ENCODE results near the gene BCAS4.

BCAS4 gene

GRCh38 chr20:50819349-50819748, 24.5 kb downstream of the BCAS4 start:
- Histone ChIP-seq H4K20me1 (ENCODE audit: control insufficient read depth, insufficient read depth, low read depth, low read length) (no peaks in the 10 kb centered on the region), H3K36me3 (ENCODE audit: control insufficient read depth, low read length) (peaks cover 66% of the 10 kb centered on the region), H3K9me3 (ENCODE audit: control insufficient read depth, insufficient read depth, low read length) (no peaks in the 10 kb centered on the region), H3K4me3 (ENCODE audit: low read length) (peak overlapping the region; percentile 56), H3K4me2 (ENCODE audit: low read length) (peak overlapping the region; percentile 72), H3F3A (ENCODE audit: control insufficient read depth, insufficient read depth) (peaks cover 51% of the 10 kb centered on the region), H3K27ac (ENCODE audit: low read depth, low read length) (peak overlapping the region; percentile 95), H3K4me1 (ENCODE audit: control insufficient read depth, low read length) (peaks cover 89% of the 10 kb centered on the region), H3K9me2 (replicated peaks; ENCODE audit: control insufficient read depth, low read length) (no peaks in the 10 kb centered on the region), H3K79me2 (ENCODE audit: control insufficient read depth, low read length) (peaks cover 73% of the 10 kb centered on the region), H3K27me3 (ENCODE audit: control insufficient read depth, low read length) (no peaks in the 10 kb centered on the region)
- no peak for TF ChIP-seq EZH2phosphoT487 (IDR thresholded peaks at IDR 0.05; ENCODE audit: borderline replicate concordance, low read length)
- TF ChIP-seq, protein P1, sequence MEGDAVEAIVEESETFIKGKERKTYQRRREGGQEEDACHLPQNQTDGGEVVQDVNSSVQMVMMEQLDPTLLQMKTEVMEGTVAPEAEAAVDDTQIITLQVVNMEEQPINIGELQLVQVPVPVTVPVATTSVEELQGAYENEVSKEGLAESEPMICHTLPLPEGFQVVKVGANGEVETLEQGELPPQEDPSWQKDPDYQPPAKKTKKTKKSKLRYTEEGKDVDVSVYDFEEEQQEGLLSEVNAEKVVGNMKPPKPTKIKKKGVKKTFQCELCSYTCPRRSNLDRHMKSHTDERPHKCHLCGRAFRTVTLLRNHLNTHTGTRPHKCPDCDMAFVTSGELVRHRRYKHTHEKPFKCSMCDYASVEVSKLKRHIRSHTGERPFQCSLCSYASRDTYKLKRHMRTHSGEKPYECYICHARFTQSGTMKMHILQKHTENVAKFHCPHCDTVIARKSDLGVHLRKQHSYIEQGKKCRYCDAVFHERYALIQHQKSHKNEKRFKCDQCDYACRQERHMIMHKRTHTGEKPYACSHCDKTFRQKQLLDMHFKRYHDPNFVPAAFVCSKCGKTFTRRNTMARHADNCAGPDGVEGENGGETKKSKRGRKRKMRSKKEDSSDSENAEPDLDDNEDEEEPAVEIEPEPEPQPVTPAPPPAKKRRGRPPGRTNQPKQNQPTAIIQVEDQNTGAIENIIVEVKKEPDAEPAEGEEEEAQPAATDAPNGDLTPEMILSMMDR (IDR thresholded peaks at IDR 0.05; ENCODE audit: low read depth, low read length, poor library complexity, severe bottlenecking) = no peak

GRCh38 chr20:50820515-50821256, 25.8 kb downstream of the BCAS4 start:
- Histone ChIP-seq H3K79me2 (ENCODE audit: control insufficient read depth, low read length) (peaks cover 80% of the 10 kb centered on the region), H3K9me3 (ENCODE audit: control insufficient read depth, insufficient read depth, low read length) (no peaks in the 10 kb centered on the region), H4K20me1 (ENCODE audit: control insufficient read depth, insufficient read depth, low read depth, low read length) (no peaks in the 10 kb centered on the region), H3K4me1 (ENCODE audit: control insufficient read depth, low read length) (peaks cover 76% of the 10 kb centered on the region), H3K4me3 (ENCODE audit: low read length) (peak overlapping the region; percentile 56), H3F3A (ENCODE audit: control insufficient read depth, insufficient read depth) (peaks cover 38% of the 10 kb centered on the region), H3K27ac (ENCODE audit: low read depth, low read length) (peak overlapping the region; percentile 95), H3K4me2 (ENCODE audit: low read length) (peak overlapping the region; percentile 72), H3K27me3 (ENCODE audit: control insufficient read depth, low read length) (no peaks in the 10 kb centered on the region), H3K9me2 (replicated peaks; ENCODE audit: control insufficient read depth, low read length) (no peaks in the 10 kb centered on the region), H3K36me3 (ENCODE audit: control insufficient read depth, low read length) (peaks cover 74% of the 10 kb centered on the region)
- no peak for TF ChIP-seq EZH2phosphoT487 (IDR thresholded peaks at IDR 0.05; ENCODE audit: borderline replicate concordance, low read length)
- TF ChIP-seq, protein P1 (IDR thresholded peaks at IDR 0.05; ENCODE audit: low read depth, low read length, poor library complexity, severe bottlenecking) = no peak

DNA sequence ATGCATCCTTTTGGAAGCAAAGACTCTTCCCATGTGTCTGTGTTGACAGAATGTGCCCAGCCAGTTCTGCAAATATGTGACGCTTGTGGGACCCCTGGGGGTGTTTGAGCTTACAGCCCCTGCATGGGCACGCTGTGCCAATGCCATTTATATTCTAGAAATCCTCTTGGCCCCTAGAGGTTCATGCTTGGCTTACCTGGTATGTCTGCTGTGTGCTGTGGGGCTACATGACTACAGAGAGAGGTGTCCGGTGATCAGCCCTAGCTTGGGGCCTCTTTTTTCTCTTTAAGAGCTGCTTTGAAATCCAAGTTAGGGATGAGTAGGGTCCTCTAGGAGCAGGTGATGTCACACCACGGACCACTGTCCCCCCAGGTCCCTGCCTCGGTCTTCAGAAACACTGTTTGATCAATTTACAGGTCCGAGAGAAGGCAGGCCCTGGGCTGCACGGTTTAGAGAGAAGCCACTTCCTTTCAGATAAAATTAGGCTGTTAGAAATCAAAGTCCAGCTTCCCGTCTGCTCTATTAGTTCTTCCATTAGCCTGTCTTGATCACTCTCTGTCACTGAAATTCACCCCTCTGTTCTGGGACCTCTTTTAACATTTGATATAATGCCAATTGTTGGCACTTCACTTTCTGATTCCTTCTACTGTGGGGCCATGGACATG, 26.5 kb downstream of the BCAS4 start:
- H4K20me1 ChIP-seq (ENCODE audit: control insufficient read depth, insufficient read depth, low read depth, low read length) = no peaks in the 10 kb centered on the region
- peaks cover 80% of the 10 kb centered on the region for H3K36me3 ChIP-seq (ENCODE audit: control insufficient read depth, low read length)
- peak overlapping the region; percentile 56 for H3K4me3 ChIP-seq (ENCODE audit: low read length)
- peaks cover 69% of the 10 kb centered on the region for H3K4me1 ChIP-seq (ENCODE audit: control insufficient read depth, low read length)
- no peaks in the 10 kb centered on the region for H3K27me3 ChIP-seq (ENCODE audit: control insufficient read depth, low read length)
- H3K79me2 ChIP-seq (ENCODE audit: control insufficient read depth, low read length) = peaks cover 86% of the 10 kb centered on the region
- H3K4me2 ChIP-seq (ENCODE audit: low read length) = peak overlapping the region; percentile 72
- peak overlapping the region; percentile 95 for H3K27ac ChIP-seq (ENCODE audit: low read depth, low read length)
- TF ChIP-seq EZH2phosphoT487 (IDR thresholded peaks at IDR 0.05; ENCODE audit: borderline replicate concordance, low read length) = no peak
- TF ChIP-seq, protein P1 (IDR thresholded peaks at IDR 0.05; ENCODE audit: low read depth, low read length, poor library complexity, severe bottlenecking) = no peak
- H3K9me2 ChIP-seq (replicated peaks; ENCODE audit: control insufficient read depth, low read length) = no peaks in the 10 kb centered on the region
- no peaks in the 10 kb centered on the region for H3K9me3 ChIP-seq (ENCODE audit: control insufficient read depth, insufficient read depth, low read length)
- peaks cover 31% of the 10 kb centered on the region for H3F3A ChIP-seq (ENCODE audit: control insufficient read depth, insufficient read depth)

Data from DOHH2 (cell line).